Endothelial cell of umbilical vein (primary cell): Measurements from ENCODE around the gene IL36B. TPM values are rescaled to one million over a fixed set of nuclear protein-coding genes. Genes with fewer than 3 reads are reported as not detected.

Source experiments
- BruUV-seq: library from RNA; stranded (reverse); fragments of 400-500 nt; replicated peaks from 2 replicates; lab custom pipeline; 2021; lab: Mats Ljungman, UMichigan
- CTCF ChIA-PET: fragments of 300-600, 350-600 bp; sonication (Branson Sonifier 250); formaldehyde crosslinking; loops from one replicate; lab custom pipeline; 2021; ENCODE audit warnings: antibody characterized with exemption, inconsistent platforms; lab: Charles Lee
- POLR2A ChIA-PET: fragments of 300-600, 350-600 bp; sonication (Branson Sonifier 250); formaldehyde crosslinking; loops from one replicate; lab custom pipeline; 2021; ENCODE audit warnings: antibody characterized with exemption, inconsistent platforms; lab: Charles Lee
- DNase-seq: peaks from one replicate; pipeline ENCODE4 v3.0.0-alpha.2; 2011; ENCODE audit warnings: low read depth, low spot score
- FAIRE-seq: peaks from 2 replicates; lab custom pipeline; 2011; peaks lifted over from hg19 to GRCh38; lab: Jason Lieb, UNC
- H2AFZ ChIP-seq: 2 replicates; pipeline ENCODE4 v1.6.0; 2012; ENCODE audit warnings: low read depth, low read length, control low read depth, inconsistent platforms
- H3K27ac ChIP-seq: 2 replicates; pipeline ENCODE4 v1.5.1; 2011; ENCODE audit warnings: low read depth, mild to moderate bottlenecking, control low read depth, low read length, moderate library complexity; ENCODE audit not compliant: insufficient read depth
- H3K27me3 ChIP-seq, 2 experiments: 2 replicates each; pipeline versions ENCODE4 v1.6.0 to v1.6.1; 2011; ENCODE audit warnings: low read length in 2 of 2, mixed read lengths in 1 of 2; ENCODE audit not compliant: control insufficient read depth in 2 of 2, insufficient read depth in 2 of 2
- H3K36me3 ChIP-seq, 2 experiments: 2 replicates in 1 of 2; 3 replicates in 1 of 2; pipeline ENCODE4 v1.5.1; 2011; ENCODE audit warnings: low read length in 2 of 2, mild to moderate bottlenecking in 1 of 2, moderate library complexity in 1 of 2; ENCODE audit not compliant: control insufficient read depth in 2 of 2, insufficient read depth in 2 of 2; ENCODE audit errors: extremely low read depth in 1 of 2
- H3K4me1 ChIP-seq: 3 replicates; pipeline ENCODE4 v1.5.1; 2011; ENCODE audit warnings: mild to moderate bottlenecking, low read length; ENCODE audit not compliant: control insufficient read depth, insufficient read depth; ENCODE audit errors: extremely low read depth
- H3K4me2 ChIP-seq: 2 replicates; pipeline ENCODE4 v1.6.1; 2011; ENCODE audit warnings: low read length, control low read depth, mixed read lengths; ENCODE audit not compliant: insufficient read depth
- H3K4me3 ChIP-seq, 3 experiments: fragments of 200-600 bp in 1 of 3; sonication (generic), shearing (Covaris generic) in 1 of 3; replicated peaks in 1 of 3; 2 replicates each; pipeline ENCODE4 v1.5.1; 2011 to 2016; ENCODE audit warnings: control low read depth in 3 of 3, low read length in 3 of 3, mild to moderate bottlenecking in 2 of 3, inconsistent platforms in 1 of 3, low read depth in 1 of 3, moderate library complexity in 1 of 3; ENCODE audit not compliant: insufficient read depth in 1 of 3
- H3K79me2 ChIP-seq: 2 replicates; pipeline ENCODE4 v1.6.0; 2012; ENCODE audit warnings: low read length, inconsistent platforms; ENCODE audit not compliant: control insufficient read depth, insufficient read depth
- H3K9ac ChIP-seq: replicated peaks from 2 replicates; pipeline ENCODE3; 2011; ENCODE audit warnings: low read length, control low read depth; ENCODE audit not compliant: insufficient read depth; ENCODE audit errors: extremely low read depth
- H3K9me1 ChIP-seq: replicated peaks from 3 replicates; pipeline ENCODE4 v1.6.0; 2011; ENCODE audit warnings: mild to moderate bottlenecking, low read length; ENCODE audit not compliant: control insufficient read depth, insufficient read depth; ENCODE audit errors: extremely low read depth
- H3K9me3 ChIP-seq: replicated peaks from 2 replicates; pipeline ENCODE4 v1.5.1; 2012; ENCODE audit warnings: low read length, inconsistent platforms; ENCODE audit not compliant: control insufficient read depth, insufficient read depth
- H4K20me1 ChIP-seq: replicated peaks from 2 replicates; pipeline ENCODE3; 2011; ENCODE audit warnings: mild to moderate bottlenecking, low read length; ENCODE audit not compliant: control insufficient read depth, insufficient read depth; ENCODE audit errors: extremely low read depth
- EZH2 ChIP-seq: IDR thresholded peaks from 2 replicates; pipeline ENCODE4 v1.6.1; 2012; ENCODE audit warnings: borderline replicate concordance, low read depth, mild to moderate bottlenecking, moderate library complexity, low read length, inconsistent platforms; ENCODE audit not compliant: severe bottlenecking
- FOS ChIP-seq: IDR thresholded peaks from 2 replicates; pipeline ENCODE4 v1.6.1; 2011; ENCODE audit warnings: mild to moderate bottlenecking, low read length, moderate library complexity, borderline replicate concordance; ENCODE audit not compliant: insufficient read depth
- GATA2 ChIP-seq: IDR thresholded peaks from 2 replicates; pipeline ENCODE4 v1.7.0; 2011; ENCODE audit warnings: low read depth, mild to moderate bottlenecking, moderate library complexity, mixed read lengths, low read length; ENCODE audit not compliant: insufficient read length, insufficient read depth
- JUN ChIP-seq: IDR thresholded peaks from 2 replicates; pipeline ENCODE4 v1.6.1; 2011; ENCODE audit warnings: borderline replicate concordance, low read depth; ENCODE audit not compliant: insufficient read length, insufficient read depth
- MYC ChIP-seq: IDR thresholded peaks from one replicate; pipeline ENCODE4 v1.6.1; 2011; ENCODE audit warnings: mild to moderate bottlenecking, low read depth, low read length
- POLR2A ChIP-seq: IDR thresholded peaks from 2 replicates; pipeline ENCODE4 v1.6.1; 2012; ENCODE audit warnings: low read depth, mild to moderate bottlenecking, control low read depth, low read length
- POLR2AphosphoS5 ChIP-seq: IDR thresholded peaks from 2 replicates; pipeline ENCODE4 v1.6.1; 2012; ENCODE audit warnings: low read depth, mild to moderate bottlenecking, control low read depth, low read length, moderate library complexity; ENCODE audit not compliant: insufficient read depth
- dilution Hi-C: fragments of 300-500 bp; cut with MboI; formaldehyde crosslinking; loops from one replicate; pipeline ENCODE4 v1.15.0; 2019; ENCODE audit warnings: low sequenced_read_pairs; ENCODE audit not compliant: extremely low pct_ligation_motif_present
- intact Hi-C: fragments of 100-400 bp; cut with micrococcal nuclease; formaldehyde crosslinking; loops from one replicate; pipeline ENCODE4 v1.10.0; 2022
- polyA plus RNA-seq, 4 experiments: library from polyadenylated mRNA; depleted of rRNA in 3 of 4; stranded (reverse) in 3 of 4; unstranded in 1 of 4; fragments of >200 nt; gene quantifications; 2 replicates each; pipeline versions ENCODE4 v1.2.1 to v1.2.3, GENCODE V29; 2011 to 2012; ENCODE audit warnings: missing spikeins in 1 of 4
- total RNA-seq: library from RNA; stranded (reverse); gene quantifications from 2 replicates; pipeline ENCODE4 v1.2.3, GENCODE V29; 2021
- TF ChIP-seq, protein P1 (sequence below): IDR thresholded peaks from 2 replicates; pipeline ENCODE4 v1.6.1; 2011; ENCODE audit not compliant: insufficient read depth, insufficient read length
- TF ChIP-seq, protein P2 (sequence below), 2 donors: IDR thresholded peaks; 1 replicate in 1 of 2; 2 replicates in 1 of 2; pipeline ENCODE4 v1.5.1; 2011; ENCODE audit warnings: low read length in 2 of 2, mild to moderate bottlenecking in 2 of 2, moderate library complexity in 2 of 2, control low read depth in 1 of 2, inconsistent platforms in 1 of 2, low read depth in 1 of 2; ENCODE audit not compliant: insufficient read depth in 1 of 2; ENCODE audit errors: extremely low read depth in 1 of 2

Gene IL36B
- total and polyA plus RNA-seq, 2 donors (not counting 3 experiments of a cell fraction or from before 2014, with no cell fraction given), result not detected

DNA sequence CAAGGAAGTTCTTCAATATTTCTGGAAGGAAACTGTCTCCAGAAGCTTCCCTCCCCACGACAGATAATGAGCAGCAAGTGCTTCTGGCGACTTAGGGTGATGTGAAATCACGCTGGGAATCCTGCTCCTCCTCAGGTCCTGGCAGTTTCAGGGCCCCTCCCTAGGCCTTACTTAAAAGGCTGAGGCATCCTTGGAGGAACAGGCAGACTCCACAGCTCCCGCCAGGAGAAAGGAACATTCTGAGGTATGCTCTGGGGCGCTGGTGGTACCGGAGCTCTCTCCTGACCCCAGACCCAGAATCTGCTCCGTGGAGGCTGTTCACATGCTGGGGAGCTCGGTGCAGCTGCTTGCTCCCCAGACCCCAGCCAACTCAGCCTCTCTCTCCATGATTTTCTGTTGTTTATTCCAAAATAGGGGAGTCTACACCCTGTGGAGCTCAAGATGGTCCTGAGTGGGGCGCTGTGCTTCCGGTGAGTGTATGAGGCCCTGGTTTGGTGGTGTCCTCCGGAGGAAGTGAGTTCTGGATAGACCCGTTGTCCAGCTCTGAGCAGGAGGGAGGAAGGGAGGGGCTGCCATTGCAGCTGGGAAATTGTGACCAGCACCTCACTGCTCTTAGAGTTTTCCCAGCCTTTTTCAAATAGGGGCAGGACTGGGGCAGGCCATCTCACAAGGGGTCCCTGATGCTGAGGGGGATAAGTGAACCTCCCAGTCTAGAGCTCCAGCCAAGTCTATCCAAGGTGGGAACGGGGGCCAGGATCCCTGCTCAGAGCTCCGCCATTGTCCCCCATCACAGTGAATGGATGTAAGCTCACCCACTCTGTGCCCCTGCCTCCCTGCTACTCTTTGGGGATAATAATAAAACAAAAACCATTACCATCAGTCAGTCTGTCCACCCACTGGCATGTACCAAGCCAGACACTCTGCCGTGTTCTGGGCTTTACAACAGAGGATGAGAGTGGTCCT, 6.6 kb upstream of the IL36B start, which contains the start of gene IL36RN:
TSS of gene IL36RN (plus strand) at position 201 of the 963 bp plus-strand sequence. CDS start at position 442, 241 bp downstream.
- no peaks in the 10 kb centered on the region for H3K79me2 ChIP-seq
- no peak within 1 kb of the TSS for H3K4me2 ChIP-seq
- H2AFZ ChIP-seq, result no peak within 1 kb of the TSS
- DNase-seq (no peak), FAIRE-seq (no peak)
- H3K27ac ChIP-seq, result no peak within 1 kb of the TSS
- no peaks in the 10 kb centered on the region for H3K36me3 ChIP-seq
- H3K9ac ChIP-seq, result no peak within 1 kb of the TSS
- H3K9me1 ChIP-seq, result no peaks in the 10 kb centered on the region
- dilution Hi-C loops (no loop called here), intact Hi-C loops (no loop called here)
- H3K9me3 ChIP-seq, result no peaks in the 10 kb centered on the region
- POLR2A ChIA-PET, result no interaction called here
- BruUV-seq, result no TSS peak
- CTCF ChIA-PET, result interaction anchor here (1.0 kb wide), 2 partner anchors 12 to 18 kb away, joined by 3 to 4 read pairs; no protein-coding TSS in a partner anchor
- no peaks in the 10 kb centered on the region for H4K20me1 ChIP-seq
- H3K4me3 ChIP-seq, result no peak within 1 kb of the TSS
- no peaks in the 10 kb centered on the region for H3K4me1 ChIP-seq
- no peaks in the 10 kb centered on the region for H3K27me3 ChIP-seq
- no peak for TF ChIP-seq MYC
- no peak for TF ChIP-seq POLR2A
- TF ChIP-seq GATA2, result no peak
- TF ChIP-seq, protein P1, sequence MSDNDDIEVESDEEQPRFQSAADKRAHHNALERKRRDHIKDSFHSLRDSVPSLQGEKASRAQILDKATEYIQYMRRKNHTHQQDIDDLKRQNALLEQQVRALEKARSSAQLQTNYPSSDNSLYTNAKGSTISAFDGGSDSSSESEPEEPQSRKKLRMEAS, result no peak

DNA sequence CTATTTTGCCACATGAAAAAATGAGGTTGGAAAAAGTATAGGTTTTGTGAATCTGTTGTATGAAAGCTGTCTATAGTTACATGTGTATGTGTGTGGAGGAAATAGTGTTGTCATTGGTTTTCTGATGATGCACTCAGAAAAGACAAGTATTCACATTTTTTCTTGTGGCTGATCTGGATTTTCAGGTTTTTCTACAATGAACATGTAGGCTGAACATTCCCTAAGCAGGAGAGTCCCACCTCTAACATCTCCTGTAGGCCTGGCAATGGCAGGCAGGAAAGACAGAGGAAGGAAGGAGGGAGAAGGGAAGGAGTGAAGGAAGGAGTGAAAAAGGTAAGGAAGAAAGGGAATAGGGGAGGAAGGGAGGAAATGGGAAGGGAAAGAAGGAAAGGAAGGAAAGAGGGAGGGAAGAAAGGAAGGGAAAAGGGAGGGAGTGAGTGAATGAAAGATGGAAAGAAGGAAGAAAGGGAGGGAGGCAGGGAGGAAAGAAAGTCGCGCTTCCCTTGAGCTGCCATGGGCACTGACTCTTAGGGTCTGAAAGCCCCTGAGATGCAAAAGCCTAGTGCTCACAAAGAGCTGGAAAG, 5.8 kb upstream of the IL36B start:
- CTCF ChIA-PET, result interaction anchor here (1.0 kb wide), 1 partner anchor 13 kb away, joined by 4 read pairs; no protein-coding TSS in a partner anchor
- Histone ChIP-seq H3K4me2 (no peak overlapping the region), H2AFZ (no peak overlapping the region), H3K27me3 (no peaks in the 10 kb centered on the region), H3K36me3 (no peaks in the 10 kb centered on the region), H3K9ac (no peak overlapping the region), H3K9me3 (no peaks in the 10 kb centered on the region), H3K79me2 (no peaks in the 10 kb centered on the region), H3K27ac (no peak overlapping the region), H3K4me3 (no peak overlapping the region), H3K4me1 (no peaks in the 10 kb centered on the region), H3K9me1 (no peaks in the 10 kb centered on the region), H4K20me1 (no peaks in the 10 kb centered on the region)
- TF ChIP-seq, protein P2, sequence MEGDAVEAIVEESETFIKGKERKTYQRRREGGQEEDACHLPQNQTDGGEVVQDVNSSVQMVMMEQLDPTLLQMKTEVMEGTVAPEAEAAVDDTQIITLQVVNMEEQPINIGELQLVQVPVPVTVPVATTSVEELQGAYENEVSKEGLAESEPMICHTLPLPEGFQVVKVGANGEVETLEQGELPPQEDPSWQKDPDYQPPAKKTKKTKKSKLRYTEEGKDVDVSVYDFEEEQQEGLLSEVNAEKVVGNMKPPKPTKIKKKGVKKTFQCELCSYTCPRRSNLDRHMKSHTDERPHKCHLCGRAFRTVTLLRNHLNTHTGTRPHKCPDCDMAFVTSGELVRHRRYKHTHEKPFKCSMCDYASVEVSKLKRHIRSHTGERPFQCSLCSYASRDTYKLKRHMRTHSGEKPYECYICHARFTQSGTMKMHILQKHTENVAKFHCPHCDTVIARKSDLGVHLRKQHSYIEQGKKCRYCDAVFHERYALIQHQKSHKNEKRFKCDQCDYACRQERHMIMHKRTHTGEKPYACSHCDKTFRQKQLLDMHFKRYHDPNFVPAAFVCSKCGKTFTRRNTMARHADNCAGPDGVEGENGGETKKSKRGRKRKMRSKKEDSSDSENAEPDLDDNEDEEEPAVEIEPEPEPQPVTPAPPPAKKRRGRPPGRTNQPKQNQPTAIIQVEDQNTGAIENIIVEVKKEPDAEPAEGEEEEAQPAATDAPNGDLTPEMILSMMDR (IDR thresholded peaks at IDR 0.05; ENCODE audit: extremely low read depth in 1 of 2, insufficient read depth in 1 of 2, low read depth in 1 of 2, low read length in 2 of 2), result no peak
- no peak for TF ChIP-seq POLR2A
- TF ChIP-seq GATA2, result no peak
- TF ChIP-seq POLR2AphosphoS5, result no peak
- TF ChIP-seq, protein P1, result no peak
- no peak for TF ChIP-seq JUN
- TF ChIP-seq MYC, result no peak
- TF ChIP-seq FOS, result no peak
- no peak for TF ChIP-seq EZH2
- intact Hi-C loops, result no loop called here
- POLR2A ChIA-PET, result no interaction called here
- dilution Hi-C loops, result no loop called here
- DNase-seq (no peak), FAIRE-seq (no peak)
- no TSS peak for BruUV-seq
